Measurements from ENCODE around the gene PRPSAP1.

GRCh38 chr17:76371656-76372628 lies 18.2 kb upstream of the PRPSAP1 start:
- TF ChIP-seq CTCF (IDR thresholded peaks at IDR 0.05) (no peak), REST (IDR thresholded peaks at IDR 0.05; ENCODE audit: insufficient read depth in 1 of 2, low read depth in 2 of 2, low read length in 1 of 2) (no peak)
